H1 (cell line): ENCODE results near the gene BATF3. TPM values are rescaled to one million over a fixed set of nuclear protein-coding genes. Genes with fewer than 3 reads are reported as not detected.

Experiments
- CEBPB ChIP-seq: IDR thresholded peaks from 2 replicates; pipeline ENCODE4 v1.6.1; 2012; ENCODE audit warnings: low read depth, low read length
- CHD1 ChIP-seq: IDR thresholded peaks from 2 replicates; pipeline ENCODE4 v1.6.1; 2012; ENCODE audit warnings: low read depth, low read length, improper control_type of control experiment
- CHD7 ChIP-seq: fragments of 300-600 bp; sonication (generic); IDR thresholded peaks from 2 replicates; pipeline ENCODE4 v1.7.1; 2012; ENCODE audit warnings: low read length, moderate library complexity, mild to moderate bottlenecking, inconsistent platforms; ENCODE audit not compliant: insufficient replicate concordance
- GTF2F1 ChIP-seq: IDR thresholded peaks from 2 replicates; pipeline ENCODE4 v1.6.1; 2012; ENCODE audit warnings: low read depth, low read length, improper control_type of control experiment, borderline replicate concordance
- MAFK ChIP-seq: IDR thresholded peaks from 2 replicates; pipeline ENCODE4 v1.6.1; 2012; ENCODE audit warnings: low read depth, mild to moderate bottlenecking, improper control_type of control experiment, low read length
- PHF8 ChIP-seq: fragments of 200-600 bp; sonication (generic); conservative IDR thresholded peaks from 2 replicates; pipeline ENCODE4 v1.7.1; 2012; ENCODE audit warnings: low read depth, mild to moderate bottlenecking, inconsistent platforms, low read length, moderate library complexity
- SIRT6 ChIP-seq: IDR thresholded peaks from one replicate; pipeline ENCODE4 v1.7.1; 2012; ENCODE audit warnings: low read length, inconsistent platforms
- ZNF274 ChIP-seq: IDR thresholded peaks from 2 replicates; pipeline ENCODE4 v1.7.0; 2012; ENCODE audit warnings: low read length, borderline replicate concordance; ENCODE audit errors: extremely low read depth
- polyA plus RNA-seq, 7 experiments: library from polyadenylated mRNA; depleted of rRNA in 3 of 7; stranded (reverse) in 5 of 7; unstranded in 2 of 7; fragments of >200 nt in 5 of 7; fragments of 200-250 nt in 2 of 7; gene quantifications; 1 replicate in 5 of 7; 2 replicates in 1 of 7; 4 replicates in 1 of 7; pipeline versions ENCODE4 v1.2.1 to v1.2.3, GENCODE V29; 2011 to 2013; ENCODE audit warnings: missing spikeins in 2 of 7, mixed read lengths in 2 of 7
- total RNA-seq: library from RNA; stranded (reverse); fragmentation: NEBNext Ultra II Directional; extraction: Animal tissue kit (Norgen Biotek cat#: 25700); gene quantifications from 2 replicates; pipeline ENCODE4 v1.2.1, GENCODE V29; 2021

Gene BATF3
- total and polyA plus RNA-seq, 2 of the 8 experiments (the other 6 are each of a cell fraction or from before 2014, with no cell fraction given): 6.3 TPM

GRCh38 chr1:212689196-212689725 lies 10.4 kb downstream of the BATF3 start (continued):
- TF ChIP-seq CHD7: no peak
- TF ChIP-seq MAFK: no peak
- no peak for TF ChIP-seq ZNF274
- no peak for TF ChIP-seq SIRT6
- TF ChIP-seq PHF8: no peak
- TF ChIP-seq CHD1: no peak
- TF ChIP-seq CEBPB: no peak
- no peak for TF ChIP-seq GTF2F1
